Bronchial epithelial cell (primary cell): ENCODE data around the gene GRM2. TPM values are rescaled to one million over a fixed set of nuclear protein-coding genes. Genes with fewer than 3 reads are reported as not detected.
"Not testable (repeated sequence)": the region's sequence is repeated elsewhere in the genome, so short reads cannot be mapped to it uniquely, and the experiment has no call there.

Experiments
- DNase-seq: peaks from one replicate; pipeline ENCODE4 v3.0.0-alpha.2; 2010; ENCODE audit warnings: low read depth
- FAIRE-seq: peaks from 2 replicates; lab custom pipeline; 2011; peaks lifted over from hg19 to GRCh38; lab: Jason Lieb, UNC
- H3K27me3 ChIP-seq: 2 replicates; pipeline ENCODE4 v1.5.1; 2011; ENCODE audit warnings: low read length; ENCODE audit not compliant: control insufficient read depth, insufficient read depth
- H3K36me3 ChIP-seq: 2 replicates; pipeline ENCODE4 v1.5.1; 2011; ENCODE audit warnings: low read length; ENCODE audit not compliant: control insufficient read depth, insufficient read depth
- H3K4me3 ChIP-seq: 2 replicates; pipeline ENCODE4 v1.5.1; 2011; ENCODE audit warnings: mild to moderate bottlenecking, low read depth, low read length, control low read depth
- CTCF ChIP-seq: IDR thresholded peaks from 2 replicates; pipeline ENCODE4 v1.5.1; 2011; ENCODE audit warnings: mild to moderate bottlenecking, moderate library complexity, low read length, control low read depth, inconsistent platforms; ENCODE audit not compliant: insufficient read depth, severe bottlenecking
- total RNA-seq: library from RNA; depleted of rRNA; stranded (reverse); fragments of >200 nt; gene quantifications from 2 replicates; pipeline ENCODE4 v1.2.1, GENCODE V29; 2014

GRM2 gene
- total RNA-seq, 1 donor from 2014 or later = under 0.01 TPM

GRCh38 chr3:51748327-51748726, 41.5 kb downstream of the GRM2 start:
- no peak for TF ChIP-seq CTCF
- FAIRE-seq (no peak), DNase-seq (no peak)
- H3K36me3 ChIP-seq = no peaks in the 10 kb centered on the region
- no peak overlapping the region for H3K4me3 ChIP-seq
- H3K27me3 ChIP-seq = no peaks in the 10 kb centered on the region

- Histone ChIP-seq H3K4me3 (no peak overlapping the region), H3K36me3 (no peaks in the 10 kb centered on the region), H3K27me3 (no peaks in the 10 kb centered on the region)
- DNase-seq (no peak), FAIRE-seq (no peak)
- no peak for TF ChIP-seq CTCF
These were observed 44.0 kb downstream of the GRM2 start for GRCh38 chr3:51750878-51751277.

GRCh38 chr3:51751287-51751686, 44.4 kb downstream of the GRM2 start:
- FAIRE-seq (no peak), DNase-seq (no peak)
- TF ChIP-seq CTCF = no peak
- H3K27me3 ChIP-seq = no peaks in the 10 kb centered on the region
- H3K36me3 ChIP-seq = no peaks in the 10 kb centered on the region
- no peak overlapping the region for H3K4me3 ChIP-seq

- H3K36me3 ChIP-seq, H3K27me3 ChIP-seq, FAIRE-seq: not testable (repeated sequence)
- DNase-seq = peak; percentile 58
- peak overlapping the region; percentile 24 for H3K4me3 ChIP-seq
These were observed 47.2 kb downstream of the GRM2 start for GRCh38 chr3:51753763-51754750.

- Histone ChIP-seq H3K36me3 (no peaks in the 10 kb centered on the region), H3K27me3 (no peaks in the 10 kb centered on the region), H3K4me3 (no peak overlapping the region)
- no peak for TF ChIP-seq CTCF
- no peak for DNase-seq
- no peak for FAIRE-seq
These were observed 52.3 kb downstream of the GRM2 start for GRCh38 chr3:51759203-51759602.

Other genes with a start within 250 kb of the GRM2 start
- 14.2 and 14.3 TPM in 2 replicates for gene DCAF1, start 207.1 kb upstream of the GRM2 start, total RNA-seq
- 14.2 and 19.8 TPM in 2 replicates for gene RAD54L2, start 168.3 kb upstream of the GRM2 start, total RNA-seq
- gene TEX264, start 35.8 kb upstream of the GRM2 start, total RNA-seq = 36.1 and 52.9 TPM in 2 replicates
- not detected in 2 replicates for gene IQCF6, start 72.2 kb downstream of the GRM2 start, total RNA-seq
- not detected in 2 replicates for gene IQCF2, start 154.5 kb downstream of the GRM2 start, total RNA-seq
- gene IQCF5, start 168.5 kb downstream of the GRM2 start, total RNA-seq = 0.53 TPM in 1 of 2 replicates, not detected in the other
- not detected in 2 replicates for gene IQCF1, start 196.3 kb downstream of the GRM2 start, total RNA-seq
- 27.1 and 70.8 TPM in 2 replicates for gene RRP9, start 234.8 kb downstream of the GRM2 start, total RNA-seq
- gene PARP3, start 235.3 kb downstream of the GRM2 start, total RNA-seq = 3.6 and 5.0 TPM in 2 replicates
- gene GPR62, start 248.3 kb downstream of the GRM2 start, total RNA-seq = not detected in 2 replicates